OCI-LY1 (cell line): Measurements from ENCODE around the gene PEAK1.

Experiments used
- H2AFZ ChIP-seq: fragments of 200-600 bp; sonication (generic), shearing (Covaris generic); 2 replicates; pipeline ENCODE4 v1.6.0; 2014; ENCODE audit warnings: antibody characterized with exemption, mild to moderate bottlenecking, low read length
- H3F3A ChIP-seq: fragments of 200-600 bp; sonication (generic), shearing (Covaris generic); 2 replicates; pipeline ENCODE4 v1.6.0; 2014; ENCODE audit warnings: mild to moderate bottlenecking, antibody characterized with exemption, low read length, moderate library complexity; ENCODE audit not compliant: insufficient read depth
- H3K27ac ChIP-seq: fragments of 200-600 bp; sonication (generic); 2 replicates; pipeline ENCODE4 v1.5.1; 2014; ENCODE audit warnings: low read length, mixed run types, mild to moderate bottlenecking, low read depth; ENCODE audit not compliant: poor library complexity, severe bottlenecking
- H3K27me3 ChIP-seq: fragments of 200-600 bp; sonication (generic); 2 replicates; pipeline ENCODE4 v1.6.0; 2014; ENCODE audit warnings: antibody characterized with exemption, mild to moderate bottlenecking, low read length, moderate library complexity; ENCODE audit not compliant: insufficient read depth
- H3K36me3 ChIP-seq: fragments of 200-600 bp; sonication (generic); 2 replicates; pipeline ENCODE4 v1.6.1; 2014; ENCODE audit warnings: mild to moderate bottlenecking, antibody characterized with exemption, low read length, moderate library complexity, mixed read lengths; ENCODE audit not compliant: insufficient read depth
- H3K4me1 ChIP-seq: fragments of 200-600 bp; sonication (generic); 2 replicates; pipeline ENCODE4 v1.5.1; 2014; ENCODE audit warnings: mild to moderate bottlenecking, low read length, moderate library complexity; ENCODE audit not compliant: insufficient read depth, severe bottlenecking
- H3K4me2 ChIP-seq: fragments of 200-600 bp; sonication (generic), shearing (Covaris generic); 2 replicates; pipeline ENCODE4 v1.6.1; 2014; ENCODE audit warnings: low read length
- H3K4me3 ChIP-seq: fragments of 200-600 bp; sonication (generic); 2 replicates; pipeline ENCODE4 v1.5.1; 2014; ENCODE audit warnings: low read length, low read depth, mild to moderate bottlenecking, mixed read lengths; ENCODE audit not compliant: poor library complexity, severe bottlenecking
- H3K79me2 ChIP-seq: fragments of 200-600 bp; shearing (Covaris generic); 2 replicates; pipeline ENCODE4 v1.6.1; 2016; ENCODE audit warnings: mixed run types, low read length, mixed read lengths; ENCODE audit not compliant: insufficient read depth
- H3K9ac ChIP-seq: fragments of 200-600 bp; sonication (generic), shearing (Covaris generic); 2 replicates; pipeline ENCODE4 v1.6.1; 2014; ENCODE audit warnings: mild to moderate bottlenecking, low read length, mixed read lengths
- H3K9me2 ChIP-seq: fragments of 200-600 bp; sonication (generic), shearing (Covaris generic); 2 replicates; pipeline ENCODE4 v1.6.1; 2014; ENCODE audit warnings: low read depth, mild to moderate bottlenecking, low read length, mixed read lengths
- H3K9me3 ChIP-seq: fragments of 200-600 bp; shearing (Covaris generic); 2 replicates; pipeline ENCODE4 v1.6.1; 2014; ENCODE audit warnings: low read length, mixed read lengths
- H4K20me1 ChIP-seq: fragments of 200-600 bp; sonication (generic), shearing (Covaris generic); 2 replicates; pipeline ENCODE4 v1.6.0; 2016; ENCODE audit warnings: mild to moderate bottlenecking, low read length; ENCODE audit not compliant: insufficient read depth
- CTCF ChIP-seq: fragments of 200-600 bp; sonication (generic), shearing (Covaris generic); IDR thresholded peaks from 2 replicates; pipeline ENCODE4 v1.5.1; 2017; ENCODE audit warnings: mild to moderate bottlenecking, antibody characterized with exemption, low read length, moderate library complexity, mixed read lengths
- EZH2 ChIP-seq: fragments of 200-600 bp; sonication (generic), shearing (Covaris generic); IDR thresholded peaks from 2 replicates; pipeline ENCODE4 v1.8.0; 2017; ENCODE audit warnings: borderline replicate concordance, mixed run types, mild to moderate bottlenecking, antibody characterized with exemption, low read length, moderate library complexity, mixed read lengths

The PEAK1 gene

DNA sequence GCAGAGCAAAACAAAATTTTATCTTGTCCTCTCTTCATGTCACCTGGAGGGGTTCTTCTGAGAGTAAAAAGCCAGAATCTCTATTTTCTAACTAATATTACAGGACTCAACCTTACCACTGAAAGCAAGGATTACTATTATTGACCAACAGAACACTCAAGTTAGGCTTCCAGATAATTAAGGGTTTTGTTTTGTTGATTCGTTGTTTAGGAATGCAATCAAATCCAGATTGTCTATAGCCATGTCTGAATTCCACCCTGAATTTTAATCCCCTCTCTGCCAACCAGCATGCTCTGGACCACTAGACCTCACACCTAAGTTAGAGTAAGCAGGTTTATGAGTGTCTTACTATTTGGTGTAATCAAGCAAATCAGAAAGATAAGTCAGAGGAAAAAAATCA is 90.7 kb downstream of the PEAK1 start:
- Histone ChIP-seq H2AFZ (no peak overlapping the region), H3K4me2 (no peak overlapping the region), H3K79me2 (no peaks in the 10 kb centered on the region), H3K27me3 (no peaks in the 10 kb centered on the region), H3K9ac (no peak overlapping the region), H3K36me3 (no peaks in the 10 kb centered on the region), H3K9me2 (no peaks in the 10 kb centered on the region), H3K27ac (no peak overlapping the region), H4K20me1 (no peaks in the 10 kb centered on the region), H3K9me3 (no peaks in the 10 kb centered on the region), H3K4me1 (no peaks in the 10 kb centered on the region), H3F3A (no peaks in the 10 kb centered on the region), H3K4me3 (no peak overlapping the region)
- TF ChIP-seq EZH2 = no peak
- TF ChIP-seq CTCF = no peak

DNA sequence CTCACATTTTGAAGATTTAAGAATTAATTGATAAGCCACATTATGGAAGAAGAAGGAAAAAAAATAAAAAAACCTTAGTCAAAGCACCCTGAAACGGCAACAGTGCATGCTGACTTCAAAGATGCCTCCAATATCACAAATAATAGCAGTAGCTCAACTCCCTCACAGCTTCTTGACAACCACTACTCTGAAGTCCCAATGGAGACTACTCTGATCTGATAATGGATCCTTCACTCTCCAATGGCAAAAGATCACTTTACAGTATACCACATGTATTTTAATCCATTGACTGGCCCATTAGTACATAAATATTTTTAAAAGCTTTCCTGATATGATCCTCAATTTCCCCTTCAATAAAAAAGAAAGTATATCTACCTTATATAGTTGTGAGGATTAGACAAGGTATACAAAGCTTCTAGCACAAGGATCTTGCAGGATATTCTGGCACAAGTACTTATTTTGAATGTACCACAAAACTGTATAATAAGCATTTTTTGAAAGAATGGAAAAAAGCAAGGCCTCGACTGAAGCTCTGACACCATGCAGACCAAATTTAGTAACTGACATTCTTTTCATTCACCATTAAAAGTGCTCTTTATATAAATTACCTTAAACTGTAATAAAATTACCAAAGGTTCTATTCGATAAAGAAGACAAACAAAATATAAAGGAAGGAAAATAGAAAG is 91.9 kb downstream of the PEAK1 start:
- Histone ChIP-seq H3K27me3 (no peaks in the 10 kb centered on the region), H3K4me1 (no peaks in the 10 kb centered on the region), H3K27ac (no peak overlapping the region), H3K9me2 (no peaks in the 10 kb centered on the region), H3K9me3 (no peaks in the 10 kb centered on the region), H3K79me2 (no peaks in the 10 kb centered on the region), H3K4me3 (no peak overlapping the region), H3K9ac (no peak overlapping the region), H3F3A (no peaks in the 10 kb centered on the region), H3K36me3 (no peaks in the 10 kb centered on the region), H4K20me1 (no peaks in the 10 kb centered on the region), H2AFZ (no peak overlapping the region), H3K4me2 (no peak overlapping the region)
- TF ChIP-seq CTCF = no peak
- TF ChIP-seq EZH2 = no peak

- Histone ChIP-seq H3F3A (no peaks in the 10 kb centered on the region), H3K9me2 (no peaks in the 10 kb centered on the region), H3K27me3 (no peaks in the 10 kb centered on the region), H3K27ac (no peak overlapping the region), H3K79me2 (no peaks in the 10 kb centered on the region), H3K36me3 (no peaks in the 10 kb centered on the region), H3K4me2 (no peak overlapping the region), H3K9me3 (no peaks in the 10 kb centered on the region), H3K4me1 (no peaks in the 10 kb centered on the region), H4K20me1 (no peaks in the 10 kb centered on the region), H3K4me3 (no peak overlapping the region), H3K9ac (no peak overlapping the region), H2AFZ (no peak overlapping the region)
- TF ChIP-seq CTCF = no peak
- no peak for TF ChIP-seq EZH2
These were observed 92.7 kb downstream of the PEAK1 start for GRCh38 chr15:77327168-77327567.
